Activated CD4-positive, alpha-beta T cell treated with anti-CD3 and anti-CD28 coated beads for 1 hour (primary cell): Measurements from ENCODE around the gene TRAPPC2L.
"Not testable (repeated sequence)": the region's sequence is repeated elsewhere in the genome, so short reads cannot be mapped to it uniquely, and the experiment has no call there.

Experiments
- DNase-seq: peaks from one replicate; pipeline ENCODE4 v3.0.0-alpha.2; 2020

The TRAPPC2L gene

DNA sequence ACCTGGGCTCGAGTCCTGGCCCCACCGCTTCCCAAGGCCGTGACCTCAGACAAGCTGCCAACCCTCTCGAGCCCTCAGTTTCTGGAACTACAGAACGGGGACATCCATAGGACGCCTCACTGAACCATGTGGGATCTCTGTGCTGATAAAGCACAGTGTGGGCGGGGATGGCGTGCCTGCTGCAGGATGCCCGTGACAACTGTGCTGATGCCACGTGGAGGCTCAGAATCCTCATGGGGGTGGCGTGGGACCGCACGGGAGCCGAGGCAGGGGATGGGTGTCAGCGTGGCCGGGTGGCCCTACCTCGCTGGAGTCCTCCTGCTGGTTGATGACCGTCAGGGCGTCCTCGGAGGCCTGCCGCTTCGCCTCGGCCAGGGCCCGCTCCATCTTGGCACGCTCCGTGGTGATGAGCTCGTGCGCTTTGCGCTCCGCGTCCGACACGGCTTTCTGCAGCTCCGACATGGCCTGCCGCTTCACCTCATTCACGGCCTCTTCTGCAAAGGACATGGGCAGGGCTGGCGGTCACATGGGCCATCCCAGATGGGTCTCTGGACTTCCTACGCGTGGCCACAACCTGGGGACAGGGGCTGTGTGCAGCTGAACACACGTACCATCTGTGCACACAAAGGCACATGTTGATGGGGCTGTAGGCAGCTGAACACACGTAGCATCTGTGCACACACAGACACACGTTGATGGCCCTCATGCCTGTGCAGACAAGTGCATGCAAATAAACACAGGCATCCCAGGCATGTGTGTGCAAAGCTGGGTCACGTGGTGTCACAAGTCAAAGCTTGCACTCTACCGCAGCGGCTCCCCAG lies 22.2 kb downstream of the TRAPPC2L start:
- DNase-seq = no peak

- DNase-seq = no peak
Measured at GRCh38 chr16:88879788-88880055, 22.8 kb downstream of the TRAPPC2L start.

DNA sequence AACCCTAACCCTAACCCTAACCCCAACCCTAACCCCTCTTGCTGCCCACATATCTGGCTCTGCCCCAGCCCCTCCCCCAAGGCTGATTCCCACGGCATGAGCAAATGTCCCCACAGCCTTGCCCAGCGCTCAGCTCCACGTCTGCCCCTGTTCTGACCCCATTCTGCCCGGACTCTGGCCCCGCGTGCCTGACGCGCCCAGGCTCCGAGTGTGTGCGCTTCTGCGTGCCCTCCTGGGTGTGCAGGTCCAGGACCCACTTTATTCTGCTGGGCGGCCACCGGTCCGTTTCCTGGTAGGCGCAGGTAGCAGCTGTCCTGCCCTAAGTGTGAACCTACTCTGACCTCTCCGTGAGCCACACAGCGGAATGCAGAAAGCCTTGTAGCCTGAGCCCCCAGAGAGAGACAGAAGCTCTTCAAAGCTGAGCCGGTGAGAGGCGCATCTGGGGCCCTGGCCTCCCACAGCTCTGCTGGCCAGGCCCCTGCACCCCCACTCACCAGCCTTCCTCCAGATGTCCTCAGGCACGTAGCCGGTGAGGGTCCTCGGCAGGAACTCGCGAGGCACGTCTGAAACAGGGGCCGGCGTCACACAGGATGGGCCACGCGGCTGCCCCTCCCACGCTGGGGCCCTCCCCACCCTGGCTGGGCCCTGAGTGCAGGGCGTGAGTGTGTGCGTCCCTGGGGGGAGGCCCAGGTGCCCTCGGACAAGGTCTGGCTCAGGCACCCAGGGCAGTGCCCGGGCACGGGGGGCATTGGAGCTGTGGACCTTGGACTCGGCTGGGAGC lies 23.5 kb downstream of the TRAPPC2L start:
- DNase-seq = no peak

- no peak for DNase-seq
Measured at GRCh38 chr16:88881007-88881615, 24.2 kb downstream of the TRAPPC2L start.

DNA sequence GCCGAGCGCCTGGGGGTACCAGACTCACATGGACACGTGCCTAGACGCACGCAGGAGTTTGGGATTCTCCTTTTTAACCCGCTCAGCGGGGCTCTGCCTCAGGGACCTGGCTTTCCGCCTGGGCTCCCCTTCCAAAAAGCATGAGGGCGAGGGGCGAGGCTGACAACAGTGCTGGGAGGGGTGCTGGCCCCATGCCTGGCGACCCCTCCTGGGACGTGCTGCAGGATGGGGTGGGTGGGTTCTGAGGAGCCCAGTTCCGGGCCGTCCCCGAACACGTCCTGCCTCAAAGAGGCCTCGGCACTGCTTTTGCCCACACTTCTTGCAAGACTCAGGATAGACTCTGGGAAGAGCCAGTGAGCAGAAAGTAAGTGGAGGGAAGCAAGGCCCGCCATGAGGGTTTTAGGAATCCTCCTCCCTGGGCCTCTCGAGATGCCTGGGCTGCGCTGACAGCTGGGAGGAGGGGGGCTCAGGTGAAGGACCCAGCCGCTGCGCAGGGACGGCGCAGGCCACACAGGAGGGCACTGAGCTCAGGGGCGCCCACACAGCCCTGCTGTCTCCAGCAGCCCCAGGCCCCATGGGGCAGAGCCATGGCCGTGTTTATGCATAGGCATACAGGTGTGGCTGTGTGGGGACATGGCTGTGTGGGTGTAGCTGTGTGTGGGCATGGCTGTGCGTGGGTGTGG lies 24.9 kb downstream of the TRAPPC2L start:
- DNase-seq = no peak

GRCh38 chr16:88882358-88883030 lies 25.6 kb downstream of the TRAPPC2L start:
- DNase-seq = no peak

GRCh38 chr16:88883117-88883895 lies 26.4 kb downstream of the TRAPPC2L start:
- DNase-seq = no peak

GRCh38 chr16:88883946-88884345 lies 27.0 kb downstream of the TRAPPC2L start:
- DNase-seq = no peak

- no peak for DNase-seq
Measured at GRCh38 chr16:88884569-88885271, 27.8 kb downstream of the TRAPPC2L start.

DNA sequence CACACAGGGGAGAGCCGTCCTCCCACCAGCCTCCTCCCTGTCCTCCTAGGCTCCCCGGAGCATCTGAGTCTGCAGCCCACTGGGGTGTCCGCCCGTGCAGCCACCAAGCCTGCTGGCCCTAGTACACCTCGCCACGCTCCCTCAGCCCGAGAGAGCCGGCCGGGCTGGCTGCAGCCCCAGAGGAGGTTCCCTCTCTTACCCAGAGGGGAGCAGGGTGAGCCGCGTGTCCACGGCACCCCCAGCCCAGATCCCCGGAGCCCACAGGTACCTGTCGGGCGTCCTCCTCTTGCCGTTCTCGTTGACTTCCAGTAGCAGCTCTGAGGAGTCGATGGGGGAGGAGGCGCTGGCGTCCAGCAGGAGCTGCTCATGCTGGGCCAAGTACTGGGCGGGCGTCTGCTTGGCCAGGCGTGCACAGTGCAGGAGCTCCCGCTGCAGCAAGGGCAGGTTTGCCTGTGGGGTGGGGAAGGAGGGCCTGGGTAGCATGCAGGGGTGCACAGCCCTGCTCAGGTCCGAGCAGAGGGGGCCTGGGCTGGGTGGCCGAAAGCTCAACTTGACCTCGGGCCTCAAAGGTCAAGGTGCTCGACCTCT lies 28.9 kb downstream of the TRAPPC2L start:
- DNase-seq = no peak

DNA sequence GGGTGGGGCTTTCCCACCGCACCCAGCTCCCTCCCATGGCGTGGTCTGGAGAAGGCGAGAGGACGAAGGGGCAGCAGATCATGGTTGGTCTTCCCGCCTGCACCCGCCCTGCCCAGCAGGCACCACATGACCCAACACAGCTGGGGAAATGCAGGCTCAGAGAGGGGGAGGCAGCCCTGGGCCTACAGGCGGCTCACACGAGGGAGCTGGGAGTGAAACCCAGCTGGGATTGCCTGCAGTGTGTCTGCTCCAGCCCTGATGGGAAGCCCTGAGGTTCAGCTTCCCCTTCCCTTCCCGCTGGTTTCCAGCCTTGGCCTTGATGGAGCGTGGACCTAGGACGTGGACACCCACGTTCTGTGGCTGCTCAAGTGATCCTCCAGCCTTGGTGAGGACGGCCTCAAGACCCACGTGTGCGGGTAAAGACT lies 29.5 kb downstream of the TRAPPC2L start:
- no peak for DNase-seq

GRCh38 chr16:88886845-88887521 lies 30.1 kb downstream of the TRAPPC2L start:
- DNase-seq = no peak

- no peak for DNase-seq
Measured at GRCh38 chr16:88888057-88888456, 31.1 kb downstream of the TRAPPC2L start.

- DNase-seq = no peak
Measured at GRCh38 chr16:88888461-88889387, 31.8 kb downstream of the TRAPPC2L start.

DNA sequence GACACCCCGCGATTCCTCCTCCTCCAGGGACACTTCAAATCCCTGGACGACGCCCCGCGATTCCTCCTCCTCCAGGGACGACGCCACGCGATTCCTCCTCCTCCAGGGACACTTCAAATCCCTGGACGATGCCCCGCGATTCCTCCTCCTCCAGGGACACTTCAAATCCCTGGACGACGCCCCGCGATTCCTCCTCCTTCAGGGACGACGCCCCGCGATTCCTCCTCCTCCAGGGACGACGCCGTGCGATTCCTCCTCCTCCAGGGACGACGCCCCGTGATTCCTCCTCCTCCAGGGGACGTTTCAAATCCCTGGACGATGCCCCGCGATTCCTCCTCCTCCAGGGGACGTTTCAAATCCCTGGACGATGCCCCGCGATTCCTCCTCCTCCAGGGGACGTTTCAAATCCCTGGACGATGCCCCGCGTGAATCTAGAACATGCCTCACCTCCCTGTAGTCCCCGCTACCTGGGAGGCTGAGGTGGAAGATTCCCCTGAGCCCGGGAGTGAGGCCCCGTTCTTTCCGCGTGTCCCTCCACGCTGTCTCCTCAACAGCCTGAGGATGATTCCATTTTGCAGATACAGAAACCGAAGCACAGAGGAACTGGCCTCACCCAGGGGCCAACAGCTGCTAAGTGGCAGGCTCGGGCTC lies 32.9 kb downstream of the TRAPPC2L start:
- not testable (repeated sequence) for DNase-seq

DNA sequence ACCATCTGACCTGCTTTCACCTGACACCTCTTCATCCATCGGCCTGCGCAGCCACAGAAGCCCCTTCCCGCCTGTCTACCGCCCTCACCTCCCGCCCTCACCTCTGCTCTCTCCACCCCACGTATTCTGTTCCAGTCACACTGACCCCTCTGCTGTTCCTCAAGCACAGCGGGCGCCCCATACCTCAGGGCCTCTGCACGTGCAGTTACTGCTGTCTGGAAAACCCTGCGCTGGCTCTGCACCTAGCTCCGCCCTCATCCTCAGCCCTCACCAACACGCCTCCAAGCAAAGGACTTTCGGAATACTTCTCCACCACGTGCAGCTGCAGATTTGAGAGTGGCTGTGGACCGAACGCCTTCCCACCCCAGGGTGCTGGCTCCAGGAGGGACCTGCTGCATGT lies 34.2 kb downstream of the TRAPPC2L start:
- no peak for DNase-seq

DNA sequence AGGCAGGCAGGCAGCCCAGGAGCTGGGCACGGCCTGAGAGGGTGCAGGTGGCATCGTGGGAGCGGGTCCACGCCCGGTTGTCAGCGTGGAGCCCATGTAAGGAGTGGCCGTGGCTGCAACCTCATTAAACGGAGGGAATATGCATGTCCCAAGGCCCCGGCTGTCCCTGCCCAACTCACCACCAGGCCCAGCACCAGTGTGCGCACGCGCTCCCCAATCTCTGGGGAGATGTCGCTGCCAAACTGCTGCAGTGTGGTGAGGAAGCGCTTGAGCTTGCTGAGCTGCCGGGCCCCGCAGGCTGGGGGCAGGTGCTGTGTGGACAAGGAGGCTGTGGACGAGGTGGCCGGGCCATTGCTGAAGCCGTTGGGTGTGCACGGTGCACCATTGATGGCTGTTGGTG lies 35.1 kb downstream of the TRAPPC2L start:
- DNase-seq = no peak

DNA sequence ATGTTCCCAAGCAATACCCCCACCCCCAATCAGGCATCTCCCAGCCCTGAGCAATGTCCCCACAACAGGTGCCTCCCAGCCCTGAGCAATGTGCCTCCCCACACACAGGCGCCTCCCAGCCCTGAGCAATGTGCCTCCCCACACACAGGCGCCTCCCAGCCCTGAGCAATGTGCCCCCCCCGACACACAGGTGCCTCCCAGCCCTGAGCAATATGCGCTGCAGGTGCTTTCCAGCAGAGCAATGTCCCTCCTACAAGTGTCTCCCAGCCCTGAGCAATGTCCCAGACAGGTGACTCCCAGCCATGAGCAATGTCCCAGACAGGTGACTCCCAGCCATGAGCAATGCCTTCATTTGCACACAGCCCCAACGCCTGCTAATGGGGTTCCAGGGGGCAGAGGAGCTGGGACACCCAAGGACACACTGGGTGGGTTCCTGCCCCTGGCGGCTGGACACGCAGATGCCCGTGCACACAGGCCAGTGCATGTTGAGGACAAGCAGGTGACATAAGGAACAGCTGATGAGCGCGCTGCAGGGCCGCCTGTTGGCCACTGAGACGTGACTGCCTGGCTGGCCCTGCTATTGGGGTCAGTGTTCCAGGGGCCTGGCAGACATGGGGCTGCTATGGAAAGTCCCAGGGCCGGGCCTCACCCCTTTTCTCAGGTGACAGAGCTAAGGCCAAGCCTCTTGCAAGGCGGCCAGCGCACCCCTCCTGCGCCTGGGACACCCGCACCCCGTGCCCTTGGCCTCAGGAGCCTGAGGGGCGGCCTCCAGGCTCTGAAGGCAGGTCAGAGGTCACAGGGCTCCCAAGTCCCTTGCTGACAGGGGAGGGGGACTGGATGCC lies 36.4 kb downstream of the TRAPPC2L start:
- no peak for DNase-seq
